Measurements from ENCODE around the gene TMEM233. TPM values are rescaled to one million over a fixed set of nuclear protein-coding genes. Genes with fewer than 3 reads are reported as not detected.

The TMEM233 gene
- total RNA-seq, 1 experiment from 2014 or later, result not detected

- DNase-seq (ENCODE audit: low read depth, low spot score) (no peak), ATAC-seq (no peak)
- Histone ChIP-seq H3K9me2 (ENCODE audit: insufficient read depth) (no peaks in the 10 kb centered on the region), H3K79me2 (ENCODE audit: insufficient read depth, low read length) (no peaks in the 10 kb centered on the region), H3K4me1 (ENCODE audit: control insufficient read depth in 1 of 2, insufficient read depth in 2 of 2, low read length in 2 of 2) (no peaks in the 10 kb centered on the region), H3K36me3 (ENCODE audit: control insufficient read depth in 1 of 2, insufficient read depth in 2 of 2, low read length in 2 of 2) (peaks cover 26 to 35% of the 10 kb centered on the region in 2 experiments), H3K27me3 (ENCODE audit: insufficient read depth, low read length) (no peaks in the 10 kb centered on the region), H4K20me1 (ENCODE audit: insufficient read depth) (no peaks in the 10 kb centered on the region), H3K4me2 (ENCODE audit: low read length) (no peak overlapping the region), H3K9me3 (ENCODE audit: control insufficient read depth in 1 of 2, insufficient read depth in 1 of 2, low read depth in 1 of 2, low read length in 2 of 2) (no peaks in the 10 kb centered on the region), H3K9ac (ENCODE audit: low read length) (no peak overlapping the region), H2AFZ (ENCODE audit: low read depth, low read length, poor library complexity, severe bottlenecking) (no peak overlapping the region), H3K4me3 (replicated peaks in 1 of 2; ENCODE audit: low read depth in 1 of 2, low read length in 2 of 2) (no peak overlapping the region), H3K27ac (ENCODE audit: low read depth, low read length) (no peak overlapping the region)
- CTCF ChIA-PET, result interaction anchor here (1.7 kb wide), 1 partner anchor 13 kb away, joined by 6 read pairs; no protein-coding TSS in a partner anchor
- TF ChIP-seq REST (IDR thresholded peaks at IDR 0.05; ENCODE audit: low read depth) (no peak), JUND (IDR thresholded peaks at IDR 0.05) (no peak), SIN3A (IDR thresholded peaks at IDR 0.05; ENCODE audit: low read depth) (no peak), ZBTB33 (IDR thresholded peaks at IDR 0.05; ENCODE audit: extremely low read depth, insufficient replicate concordance, low read length) (no peak), POLR2A (IDR thresholded peaks at IDR 0.05; ENCODE audit: borderline replicate concordance, extremely low read depth, insufficient read depth, insufficient read length) (no peak), YY1 (IDR thresholded peaks at IDR 0.05; ENCODE audit: extremely low read depth, insufficient replicate concordance, low read depth, low read length) (no peak), EZH2phosphoT487 (IDR thresholded peaks at IDR 0.05; ENCODE audit: borderline replicate concordance) (no peak), FOSL1 (IDR thresholded peaks at IDR 0.05; ENCODE audit: low read depth) (no peak), CEBPB (IDR thresholded peaks at IDR 0.05; ENCODE audit: low read depth) (no peak)
- no TSS peak for BruUV-seq (replicated peaks)
- POLR2A ChIA-PET, result no interaction called here
- RAD21 ChIA-PET (ENCODE audit: low non-redundant PET in 1 of 2, low total read pairs in 2 of 2, uncharacterized antibody in 2 of 2, unreplicated experiment in 2 of 2), result no interaction called here
- intact Hi-C loops (cut with micrococcal nuclease), result no loop called here
These were observed 89.2 kb downstream of the TMEM233 start for GRCh38 chr12:119682639-119683252.
